Fibroblast of peridontal ligament (primary cell): ENCODE measurements around the gene CLDN9.
A peak's percentile ranks its signal among the peaks of the same experiment; 100 is the strongest.

ENCODE experiments used
- DNase-seq: peaks from one replicate; pipeline ENCODE4 v3.0.0-alpha.2; 2010; ENCODE audit errors: extremely low read depth

CLDN9 gene

DNA sequence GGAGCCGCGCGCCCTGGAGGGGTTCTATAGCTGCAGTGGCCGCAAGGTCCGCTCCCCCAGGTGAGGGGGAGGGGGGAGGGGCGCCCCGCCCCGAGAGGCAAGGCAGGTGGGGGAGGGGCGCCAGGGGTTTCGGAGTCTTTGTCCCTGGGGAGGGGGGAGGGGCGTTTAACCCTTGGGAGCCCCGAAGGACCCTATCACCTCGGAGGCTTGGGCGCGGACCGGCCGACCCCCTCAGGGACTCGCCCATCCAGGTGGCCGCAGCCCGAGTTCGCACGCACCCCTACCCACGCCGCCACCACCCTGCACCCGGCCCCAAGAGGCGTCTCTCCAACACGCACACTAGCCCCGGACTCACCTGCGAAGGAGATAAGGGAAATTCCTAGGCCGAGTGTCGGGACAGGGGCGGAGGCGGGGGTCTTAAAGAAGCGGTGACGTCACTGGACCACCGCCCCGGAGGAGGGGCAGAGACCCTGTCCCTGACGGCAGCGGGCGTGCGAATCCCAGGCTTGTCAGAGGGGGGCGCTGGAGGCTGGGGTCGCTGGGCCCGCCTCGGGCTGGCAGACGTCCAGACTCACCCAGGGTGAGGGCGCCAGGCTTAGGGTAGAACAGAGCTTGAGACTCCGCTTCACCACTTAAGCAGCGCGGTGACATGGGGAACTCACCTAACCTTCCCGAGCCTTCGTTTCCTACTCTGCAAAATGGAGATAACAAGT, 5.2 kb downstream of the CLDN9 start, which contains the start of gene CLDN6:
CLDN6 (minus strand) TSS at position 390 of the 713 bp plus-strand sequence. CDS start 2,162 bp downstream, outside the sequence.
- no peak for DNase-seq

DNA sequence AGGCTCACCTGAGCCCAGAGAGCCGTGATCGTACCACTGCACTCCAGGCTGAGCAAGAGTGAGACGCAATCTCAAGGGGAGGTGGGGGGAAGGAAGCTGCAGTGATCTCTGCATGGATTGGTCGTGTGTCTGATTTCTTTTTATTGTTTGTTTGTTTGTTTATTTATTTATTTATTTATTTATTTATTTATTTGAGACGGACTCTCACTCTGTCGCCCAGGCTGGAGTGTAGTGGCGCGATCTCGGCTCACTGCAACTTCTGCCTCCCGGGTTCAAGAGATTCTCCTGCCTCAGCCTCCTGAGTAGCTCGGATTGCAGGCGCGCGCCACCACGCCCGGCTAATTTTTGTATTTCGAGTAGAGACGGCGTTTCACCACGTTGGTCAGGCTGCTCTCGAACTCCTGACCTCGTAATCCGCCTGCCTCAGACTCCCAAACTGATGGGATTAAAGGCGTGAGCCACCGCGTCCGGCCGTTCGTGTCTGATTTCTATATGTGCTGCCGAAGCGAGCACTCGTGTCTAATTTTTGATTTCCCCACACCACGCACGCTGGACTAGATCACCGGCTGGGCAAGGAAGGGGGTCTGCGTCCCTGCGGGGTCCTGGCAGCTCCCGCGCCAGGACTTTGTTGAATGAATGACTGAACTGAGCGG, 7.0 kb downstream of the CLDN9 start:
- no peak for DNase-seq

DNA sequence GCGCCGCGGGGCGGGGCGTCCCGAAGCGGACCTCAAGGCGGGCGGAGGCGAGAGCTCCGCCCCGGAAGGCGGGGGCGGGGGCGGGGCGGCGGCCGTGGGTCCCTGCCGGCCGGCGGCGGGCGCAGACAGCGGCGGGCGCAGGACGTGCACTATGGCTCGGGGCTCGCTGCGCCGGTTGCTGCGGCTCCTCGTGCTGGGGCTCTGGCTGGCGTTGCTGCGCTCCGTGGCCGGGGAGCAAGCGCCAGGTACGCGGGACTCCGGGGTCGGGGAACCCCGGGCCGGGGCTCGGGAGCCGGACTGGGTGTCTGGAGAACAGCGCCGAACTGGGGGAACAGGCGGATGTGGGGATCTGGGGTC, 7.5 kb downstream of the CLDN9 start, which contains the start of gene TNFRSF12A:
TNFRSF12A (plus strand) TSS at position 122 of the 357 bp plus-strand sequence; CDS start at position 152, 30 bp downstream.
- DNase-seq: peak; percentile 39

DNA sequence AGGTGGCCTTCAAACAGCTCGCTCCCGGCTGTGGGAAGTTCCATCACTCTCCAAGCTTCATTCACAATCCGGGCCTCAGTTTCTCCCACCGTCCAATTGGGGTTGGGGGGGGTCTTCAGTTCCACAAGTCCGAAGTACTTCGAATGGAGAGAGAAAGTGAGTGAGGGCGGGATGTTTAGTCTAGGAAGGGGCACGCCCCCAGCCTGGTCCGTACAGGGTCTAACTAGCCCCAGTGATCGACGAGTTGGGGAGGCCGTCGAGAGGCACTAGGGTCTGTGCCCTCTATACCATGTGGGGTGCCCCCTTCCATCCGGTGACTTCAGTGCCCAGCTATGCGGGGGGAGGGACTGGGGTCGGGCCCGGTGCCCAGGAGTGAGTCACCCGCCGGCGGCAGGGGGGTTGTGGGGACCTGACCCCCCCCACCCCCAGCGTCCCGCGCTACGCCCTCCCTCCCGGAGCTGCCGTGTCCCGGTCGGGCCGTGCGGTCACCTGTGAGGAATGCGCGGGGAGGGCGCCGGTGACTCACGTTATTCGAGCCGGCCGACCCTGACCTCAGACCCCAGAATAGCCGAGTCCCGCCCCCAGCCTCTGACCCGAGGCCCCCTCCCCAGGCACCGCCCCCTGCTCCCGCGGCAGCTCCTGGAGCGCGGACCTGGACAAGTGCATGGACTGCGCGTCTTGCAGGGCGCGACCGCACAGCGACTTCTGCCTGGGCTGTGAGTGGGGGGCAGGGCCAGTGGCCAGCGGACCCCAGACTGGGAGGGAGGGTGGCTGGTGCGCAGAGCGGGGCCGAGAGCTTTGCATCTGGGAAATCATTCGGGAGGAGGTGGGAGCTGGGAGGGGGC, 8.1 kb downstream of the CLDN9 start:
- peak; percentile 75 for DNase-seq

DNA sequence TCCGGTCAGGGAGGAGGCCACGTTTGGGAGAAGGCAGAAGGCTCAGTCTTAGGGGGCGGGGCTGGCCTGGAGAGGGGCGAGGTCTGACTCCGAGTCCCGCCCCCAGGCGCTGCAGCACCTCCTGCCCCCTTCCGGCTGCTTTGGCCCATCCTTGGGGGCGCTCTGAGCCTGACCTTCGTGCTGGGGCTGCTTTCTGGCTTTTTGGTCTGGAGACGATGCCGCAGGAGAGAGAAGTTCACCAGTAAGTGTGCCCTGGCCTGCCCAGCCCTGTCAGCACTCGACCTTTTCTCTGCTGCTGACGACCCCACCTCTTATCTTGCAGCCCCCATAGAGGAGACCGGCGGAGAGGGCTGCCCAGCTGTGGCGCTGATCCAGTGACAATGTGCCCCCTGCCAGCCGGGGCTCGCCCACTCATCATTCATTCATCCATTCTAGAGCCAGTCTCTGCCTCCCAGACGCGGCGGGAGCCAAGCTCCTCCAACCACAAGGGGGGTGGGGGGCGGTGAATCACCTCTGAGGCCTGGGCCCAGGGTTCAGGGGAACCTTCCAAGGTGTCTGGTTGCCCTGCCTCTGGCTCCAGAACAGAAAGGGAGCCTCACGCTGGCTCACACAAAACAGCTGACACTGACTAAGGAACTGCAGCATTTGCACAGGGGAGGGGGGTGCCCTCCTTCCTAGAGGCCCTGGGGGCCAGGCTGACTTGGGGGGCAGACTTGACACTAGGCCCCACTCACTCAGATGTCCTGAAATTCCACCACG, 8.9 kb downstream of the CLDN9 start:
- peak; percentile 88 for DNase-seq

DNA sequence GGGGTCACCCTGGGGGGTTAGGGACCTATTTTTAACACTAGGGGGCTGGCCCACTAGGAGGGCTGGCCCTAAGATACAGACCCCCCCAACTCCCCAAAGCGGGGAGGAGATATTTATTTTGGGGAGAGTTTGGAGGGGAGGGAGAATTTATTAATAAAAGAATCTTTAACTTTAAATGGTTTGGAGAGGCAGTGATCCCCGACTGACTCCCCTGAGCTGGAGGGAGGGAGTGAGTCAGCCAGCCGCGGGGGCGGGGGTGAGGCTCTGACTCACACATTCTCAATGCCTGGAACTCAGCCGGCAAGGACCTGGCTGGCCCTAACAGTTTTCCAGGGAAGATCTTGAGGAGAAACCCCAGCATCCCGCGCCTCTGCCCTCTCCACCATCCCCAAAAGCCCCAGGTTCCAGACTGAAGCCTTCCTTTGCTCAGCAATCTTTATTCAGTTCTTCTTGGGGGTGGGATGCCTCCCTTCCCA, 9.5 kb downstream of the CLDN9 start:
- DNase-seq: peak; percentile 93

DNA sequence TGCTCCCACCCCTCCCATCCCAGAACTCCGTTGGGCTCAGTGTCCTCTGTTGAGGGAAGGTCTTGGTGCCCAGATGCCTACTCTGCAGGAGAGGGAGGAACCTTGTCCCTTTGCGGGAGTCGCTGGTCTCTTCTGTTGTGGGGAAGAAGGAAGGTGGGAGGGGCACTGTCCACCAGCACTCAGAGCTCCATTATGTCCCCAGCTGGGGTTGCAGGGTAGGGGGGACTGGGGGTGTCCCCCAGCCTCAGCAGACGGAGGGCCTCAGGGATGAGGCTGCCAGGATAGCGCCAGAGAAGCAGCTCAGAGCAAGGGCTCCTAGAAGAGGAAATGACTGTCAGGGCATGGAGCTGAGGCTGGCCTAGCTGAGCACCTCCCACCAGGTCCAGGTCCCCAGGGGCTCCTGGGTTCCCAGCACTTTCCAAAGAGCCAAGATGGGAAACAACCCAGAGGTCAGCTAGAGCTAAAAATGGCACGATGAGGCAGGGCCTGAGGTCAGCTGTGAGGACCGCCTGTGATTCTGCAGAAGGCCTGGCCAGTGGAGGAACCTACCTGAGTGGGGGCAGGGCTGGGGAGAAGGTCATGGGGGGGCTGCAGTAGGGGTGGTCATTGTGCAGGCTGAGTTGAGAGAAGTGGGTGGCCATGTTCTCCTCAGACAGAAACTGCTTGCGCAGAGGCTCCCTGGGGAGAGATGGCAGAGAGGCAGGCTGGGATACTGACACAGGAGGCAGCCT, 10.1 kb downstream of the CLDN9 start:
- DNase-seq: peak; percentile 46

DNA sequence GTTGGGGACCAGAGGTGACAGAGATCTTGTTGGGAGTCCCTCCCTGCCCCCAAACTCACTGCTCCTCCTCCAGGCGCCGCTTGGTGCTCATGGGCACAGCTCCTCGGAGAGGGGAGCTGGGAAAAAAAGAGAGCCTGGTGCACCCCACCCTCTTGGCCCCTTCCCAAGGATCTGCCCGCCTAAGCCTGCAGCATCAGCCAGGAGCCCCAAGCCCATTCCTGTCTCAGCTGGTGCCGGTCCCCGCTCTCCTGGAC, 10.6 kb downstream of the CLDN9 start:
- DNase-seq: peak; percentile 65

DNA sequence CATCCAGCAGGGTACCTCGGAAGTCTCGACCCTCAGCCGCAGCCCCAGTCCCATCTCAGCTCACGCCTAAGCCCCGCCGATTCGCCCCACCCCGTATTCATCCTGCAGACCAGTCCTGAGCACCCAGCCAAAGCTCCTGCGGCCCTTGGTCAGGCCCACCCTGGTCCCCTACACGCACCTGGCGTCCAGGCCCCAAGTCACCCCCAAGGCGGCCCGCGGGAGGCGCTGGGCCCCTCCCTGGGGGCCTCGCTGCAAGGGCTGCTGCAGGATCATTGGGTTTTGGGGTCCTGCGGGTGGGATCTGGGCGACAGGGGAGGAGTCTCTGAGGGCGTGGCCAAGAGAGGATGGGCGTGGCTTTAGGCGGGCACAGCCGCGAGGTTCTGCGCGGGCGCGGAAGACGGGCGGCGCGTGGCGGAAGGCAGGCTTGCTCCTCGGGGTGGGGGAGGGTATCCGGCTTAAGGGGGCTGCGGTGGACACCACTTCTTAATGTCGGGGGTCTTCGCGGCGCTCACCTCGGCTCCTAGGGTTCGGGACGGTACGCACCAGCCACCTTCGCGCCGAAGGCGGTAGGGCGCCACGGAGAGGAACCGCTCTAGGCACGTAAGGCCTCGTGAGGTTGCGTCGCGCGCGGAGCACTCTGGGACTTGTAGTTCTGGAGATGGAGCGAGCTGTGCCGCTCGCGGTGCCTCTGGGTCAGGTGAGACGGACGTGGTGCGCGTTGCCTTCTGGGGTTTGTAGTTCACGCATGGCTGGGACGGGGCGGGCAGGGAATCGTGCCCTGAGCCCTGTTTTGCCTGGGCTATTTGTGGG, 11.2 kb downstream of the CLDN9 start, which contains the start of the genes HCFC1R1 and THOC6:
HCFC1R1 (minus strand) TSS at position 274 of the 810 bp plus-strand sequence; CDS start at position 273, 1 bp downstream.
THOC6 (plus strand) TSS at position 367 of the 810 bp plus-strand sequence; CDS start at position 659, 292 bp downstream.
- peak; percentile 96 for DNase-seq

DNA sequence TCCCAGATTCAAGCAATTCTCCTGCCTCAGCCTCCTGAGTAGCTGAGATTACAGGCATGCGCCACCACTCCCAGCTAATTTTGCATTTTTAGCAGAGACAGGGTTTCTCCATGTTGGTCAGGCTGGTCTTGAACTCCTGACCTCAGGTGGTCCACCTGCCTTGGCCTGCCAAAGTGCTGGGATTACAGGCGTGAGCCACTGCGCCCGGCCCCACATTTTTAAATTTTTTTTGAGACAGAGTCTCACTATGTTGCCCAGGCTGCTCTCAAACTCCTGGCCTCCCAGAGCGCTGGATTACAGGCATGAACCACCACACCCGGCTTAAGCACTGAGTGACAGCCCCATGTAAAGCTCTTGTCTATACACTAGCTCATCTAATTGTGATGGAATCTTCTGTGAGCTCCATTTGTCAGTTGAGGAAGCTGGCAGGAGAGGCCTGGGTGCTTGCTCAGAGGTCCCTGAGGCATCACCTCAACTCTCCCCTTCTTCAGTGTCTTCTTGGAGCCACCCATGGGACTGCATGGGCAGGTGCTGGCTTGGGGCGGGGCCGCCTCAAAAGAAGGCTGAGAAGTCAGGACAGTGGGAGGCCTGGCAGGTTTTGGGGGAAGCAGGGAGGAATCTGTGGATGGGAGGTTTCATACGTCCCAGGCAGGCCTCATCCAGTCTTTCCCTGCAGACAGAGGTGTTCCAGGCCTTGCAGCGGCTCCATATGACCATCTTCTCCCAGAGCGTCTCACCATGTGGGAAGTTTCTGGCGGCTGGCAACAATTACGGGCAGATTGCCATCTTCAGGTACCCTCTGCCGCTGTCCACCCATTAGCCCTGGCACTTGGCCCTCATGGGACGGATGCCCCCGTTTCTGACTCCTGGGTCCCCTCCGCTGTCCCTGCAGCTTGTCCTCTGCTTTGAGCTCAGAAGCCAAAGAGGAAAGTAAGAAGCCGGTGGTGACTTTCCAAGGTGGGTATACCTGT, 12.6 kb downstream of the CLDN9 start:
- no peak for DNase-seq

DNA sequence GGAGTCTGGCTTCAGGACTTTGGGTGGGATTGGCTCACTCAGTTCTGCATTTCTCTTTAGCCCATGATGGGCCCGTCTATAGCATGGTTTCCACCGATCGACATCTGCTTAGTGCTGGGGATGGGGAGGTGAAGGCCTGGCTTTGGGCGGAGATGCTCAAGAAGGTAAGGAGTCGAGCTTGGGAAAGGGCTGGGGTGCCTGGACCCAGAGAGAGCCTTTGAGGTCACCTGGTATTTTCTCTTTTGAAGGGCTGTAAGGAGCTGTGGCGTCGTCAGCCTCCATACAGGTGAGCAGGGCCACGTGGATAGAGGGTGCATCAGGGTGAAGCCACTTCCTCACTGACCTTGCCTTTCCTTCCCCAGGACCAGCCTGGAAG, 13.3 kb downstream of the CLDN9 start:
- DNase-seq: no peak

DNA sequence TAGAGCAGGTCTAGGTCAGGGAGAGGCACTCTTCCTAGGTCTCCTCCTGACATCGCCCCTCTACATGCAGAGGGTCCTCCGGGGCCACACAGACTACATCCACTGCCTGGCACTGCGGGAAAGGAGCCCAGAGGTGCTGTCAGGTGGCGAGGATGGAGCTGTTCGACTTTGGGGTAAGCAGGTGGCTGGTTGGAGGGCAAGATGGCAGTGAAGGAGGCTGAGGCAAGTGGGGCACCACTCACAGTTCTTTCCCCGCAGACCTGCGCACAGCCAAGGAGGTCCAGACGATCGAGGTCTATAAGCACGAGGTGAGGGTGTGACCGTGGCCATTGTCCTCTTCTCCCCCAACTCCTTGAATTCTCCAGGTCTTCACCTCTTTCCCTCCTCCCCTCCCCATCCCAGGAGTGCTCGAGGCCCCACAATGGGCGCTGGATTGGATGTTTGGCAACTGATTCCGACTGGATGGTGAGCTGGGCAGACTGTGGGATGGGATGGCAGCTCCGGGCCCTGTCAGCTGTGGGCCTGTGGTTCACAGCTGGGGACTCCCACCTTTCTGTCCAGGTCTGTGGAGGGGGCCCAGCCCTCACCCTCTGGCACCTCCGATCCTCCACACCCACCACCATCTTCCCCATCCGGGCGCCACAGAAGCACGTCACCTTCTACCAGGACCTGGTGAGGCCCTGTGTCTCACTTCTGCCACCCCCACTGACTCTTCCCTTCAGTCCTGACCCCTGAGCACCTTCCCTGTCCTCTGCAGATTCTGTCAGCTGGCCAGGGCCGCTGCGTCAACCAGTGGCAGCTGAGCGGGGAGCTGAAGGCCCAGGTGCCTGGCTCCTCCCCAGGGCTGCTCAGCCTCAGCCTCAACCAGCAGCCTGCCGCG, 14.1 kb downstream of the CLDN9 start:
- no peak for DNase-seq

DNA sequence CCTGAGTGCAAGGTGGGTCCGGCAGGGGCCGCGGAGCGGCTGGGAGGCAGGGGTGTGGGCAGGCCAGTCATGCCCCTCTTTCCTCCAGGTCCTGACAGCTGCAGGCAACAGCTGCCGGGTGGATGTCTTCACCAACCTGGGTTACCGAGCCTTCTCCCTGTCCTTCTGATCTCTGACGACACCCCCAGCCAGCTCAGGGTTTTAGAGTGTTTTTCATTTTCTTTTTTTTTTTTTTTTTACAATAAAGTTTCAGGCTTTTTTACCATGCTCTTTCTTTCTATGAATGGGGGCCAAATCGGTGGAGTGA, 14.7 kb downstream of the CLDN9 start:
- DNase-seq: no peak

DNA sequence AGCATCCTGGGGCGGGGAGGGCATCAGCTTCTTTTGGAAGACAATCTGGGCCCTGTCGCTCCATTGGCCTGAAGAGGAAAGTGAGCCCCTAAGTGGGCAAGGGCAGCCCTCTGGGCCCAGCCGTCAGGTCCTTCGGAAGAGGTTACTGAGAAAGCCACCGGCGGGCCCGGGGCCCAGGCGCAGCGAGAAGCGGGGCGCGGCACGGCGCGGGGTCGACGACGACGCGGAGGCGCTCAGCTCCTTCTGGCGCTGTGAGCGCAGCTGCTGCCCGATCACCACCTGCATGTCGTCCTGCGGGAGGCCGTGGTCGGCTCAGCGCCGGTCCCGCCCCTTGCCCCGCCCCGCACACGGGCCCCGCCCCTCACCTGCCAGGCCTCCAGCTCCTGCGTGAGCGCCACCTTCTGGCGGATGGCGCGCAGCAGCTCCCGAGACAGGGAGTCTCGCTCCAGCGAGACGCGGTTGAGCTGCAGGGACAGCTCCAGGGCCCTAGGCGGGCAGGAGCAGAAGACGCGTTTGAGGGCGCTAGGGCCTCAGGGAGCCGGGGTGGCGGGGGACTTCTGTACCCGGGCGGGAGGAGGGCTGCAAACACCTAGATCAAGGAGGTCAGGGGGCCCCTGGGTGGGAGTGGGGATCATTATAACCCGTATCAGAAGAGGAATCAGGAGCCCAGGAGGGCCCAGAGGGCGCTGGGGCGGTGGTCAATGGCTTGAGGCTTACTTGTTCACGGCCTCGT, 15.4 kb downstream of the CLDN9 start:
- DNase-seq: peak; percentile 36

DNA sequence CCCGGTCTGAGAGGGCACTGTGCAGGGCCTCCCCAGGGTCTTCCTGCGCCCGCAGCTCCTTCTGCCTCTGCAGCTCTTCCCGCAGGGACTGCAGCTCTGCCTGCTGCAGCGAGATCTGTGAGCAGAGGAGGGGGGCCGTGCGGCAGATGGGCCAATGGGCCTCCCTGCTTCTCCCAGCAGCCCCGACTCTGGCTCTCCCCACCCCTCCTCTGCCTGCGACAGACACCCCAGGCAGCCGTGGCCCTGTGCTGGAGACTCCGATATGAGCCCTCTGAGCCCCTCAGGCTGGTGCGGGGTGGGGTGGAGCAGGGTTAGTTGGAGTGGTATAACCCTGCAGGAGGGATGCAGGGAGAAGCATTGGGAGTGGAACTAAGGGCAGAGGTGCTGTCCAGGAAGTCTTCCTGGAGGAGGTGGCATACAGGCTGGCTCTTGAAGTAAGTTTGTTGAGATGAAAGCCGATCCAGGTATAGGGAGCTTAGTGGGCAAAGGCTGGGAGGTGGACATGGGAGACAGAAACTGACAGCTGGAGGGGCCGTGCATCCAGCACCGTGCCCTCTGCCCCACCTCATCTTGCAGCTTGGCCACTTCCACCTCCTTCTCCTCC, 16.1 kb downstream of the CLDN9 start:
- DNase-seq: no peak

DNA sequence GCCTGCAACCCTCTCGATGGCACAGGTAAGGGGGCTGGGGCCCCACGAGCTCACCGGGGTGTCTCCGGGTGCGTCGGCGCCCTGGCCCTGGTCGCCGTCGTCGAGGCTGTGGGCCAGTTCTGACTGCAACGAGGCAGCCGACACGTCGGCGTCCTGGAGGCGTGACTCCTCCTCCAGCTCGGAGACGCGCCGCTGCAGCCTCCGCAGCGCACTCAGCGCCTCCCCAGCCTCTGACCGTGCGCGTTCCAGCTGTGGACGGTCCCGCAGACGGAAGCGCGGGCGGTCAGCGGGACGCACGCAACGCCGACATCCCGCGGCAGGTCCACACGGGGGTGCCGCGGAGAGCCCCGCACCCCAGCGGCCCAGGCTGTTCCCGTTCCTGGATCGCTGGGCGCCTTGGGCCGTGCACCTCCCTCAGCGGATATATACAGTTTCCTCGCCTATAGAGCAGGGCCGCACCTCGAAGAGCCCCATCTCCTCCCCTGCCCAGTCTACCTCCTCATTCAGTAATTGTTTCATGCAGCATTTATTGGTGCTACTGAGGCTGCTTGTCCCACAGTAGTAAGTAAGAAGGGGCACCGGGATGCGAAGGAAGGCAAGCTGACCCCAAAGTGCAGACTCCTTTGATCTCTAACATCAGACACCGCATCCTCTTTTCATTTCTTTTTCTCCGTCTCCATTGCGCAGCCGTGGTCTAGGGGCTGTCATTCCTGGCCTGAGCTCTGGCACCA, 16.9 kb downstream of the CLDN9 start:
- peak; percentile 15 for DNase-seq
